ENCODE results near the gene PARVA.

- TF ChIP-seq GATA2 (IDR thresholded peaks at IDR 0.05; ENCODE audit: low read depth, low read length) (no peak), GATA3 (IDR thresholded peaks at IDR 0.05; ENCODE audit: low read depth, low read length) (no peak)
Observed at GRCh38 chr11:12372111-12372510, 5.3 kb upstream of the PARVA start.
